ENCODE measurements around the gene LMOD2.

The LMOD2 gene

GRCh38 chr7:123643495-123644441 is 11.9 kb upstream of the LMOD2 start:
- peak; percentile 86 for ATAC-seq
- TF ChIP-seq GLIS3 (CRISPR knock-in tag; IDR thresholded peaks at IDR 0.05) (peak; percentile 40; the same call in 1 of the 2 replicates), TCF4 (CRISPR knock-in tag; IDR thresholded peaks at IDR 0.05; ENCODE audit: borderline replicate concordance) (peak; percentile 86), CSDC2 (CRISPR knock-in tag; IDR thresholded peaks at IDR 0.05) (0 out of 2 replicates have a peak, but pooled peaks have one; percentile 28), ARNTL (CRISPR knock-in tag; IDR thresholded peaks at IDR 0.05; ENCODE audit: borderline replicate concordance, low read depth) (no peak), TOX (CRISPR knock-in tag; IDR thresholded peaks at IDR 0.05; ENCODE audit: borderline replicate concordance) (0 out of 2 replicates have a peak, but pooled peaks have one; percentile 14), BACH2 (CRISPR knock-in tag; IDR thresholded peaks at IDR 0.05; ENCODE audit: borderline replicate concordance) (no peak), ZNF565 (CRISPR knock-in tag; conservative IDR thresholded peaks at IDR 0.05; ENCODE audit: low read depth) (no peak), SNAI2 (CRISPR knock-in tag; IDR thresholded peaks at IDR 0.05) (peak; percentile 77; the same call in 1 of the 2 replicates), ZNF8 (CRISPR knock-in tag; IDR thresholded peaks at IDR 0.05) (no peak), ZFP3 (CRISPR knock-in tag; IDR thresholded peaks at IDR 0.05) (peak; percentile 80), ISL1 (CRISPR knock-in tag; IDR thresholded peaks at IDR 0.05) (peak; percentile 92), ZNF70 (CRISPR knock-in tag; IDR thresholded peaks at IDR 0.05) (no peak), TSHZ2 (CRISPR knock-in tag; IDR thresholded peaks at IDR 0.05) (peak; percentile 95), ZC3H10 (CRISPR knock-in tag; IDR thresholded peaks at IDR 0.05) (no peak)
- TF ChIP-seq, protein P1, sequence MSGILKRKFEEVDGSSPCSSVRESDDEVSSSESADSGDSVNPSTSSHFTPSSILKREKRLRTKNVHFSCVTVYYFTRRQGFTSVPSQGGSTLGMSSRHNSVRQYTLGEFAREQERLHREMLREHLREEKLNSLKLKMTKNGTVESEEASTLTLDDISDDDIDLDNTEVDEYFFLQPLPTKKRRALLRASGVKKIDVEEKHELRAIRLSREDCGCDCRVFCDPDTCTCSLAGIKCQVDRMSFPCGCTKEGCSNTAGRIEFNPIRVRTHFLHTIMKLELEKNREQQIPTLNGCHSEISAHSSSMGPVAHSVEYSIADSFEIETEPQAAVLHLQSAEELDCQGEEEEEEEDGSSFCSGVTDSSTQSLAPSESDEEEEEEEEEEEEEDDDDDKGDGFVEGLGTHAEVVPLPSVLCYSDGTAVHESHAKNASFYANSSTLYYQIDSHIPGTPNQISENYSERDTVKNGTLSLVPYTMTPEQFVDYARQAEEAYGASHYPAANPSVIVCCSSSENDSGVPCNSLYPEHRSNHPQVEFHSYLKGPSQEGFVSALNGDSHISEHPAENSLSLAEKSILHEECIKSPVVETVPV (CRISPR knock-in tag; IDR thresholded peaks at IDR 0.05) = no peak
- TF ChIP-seq, protein P2, sequence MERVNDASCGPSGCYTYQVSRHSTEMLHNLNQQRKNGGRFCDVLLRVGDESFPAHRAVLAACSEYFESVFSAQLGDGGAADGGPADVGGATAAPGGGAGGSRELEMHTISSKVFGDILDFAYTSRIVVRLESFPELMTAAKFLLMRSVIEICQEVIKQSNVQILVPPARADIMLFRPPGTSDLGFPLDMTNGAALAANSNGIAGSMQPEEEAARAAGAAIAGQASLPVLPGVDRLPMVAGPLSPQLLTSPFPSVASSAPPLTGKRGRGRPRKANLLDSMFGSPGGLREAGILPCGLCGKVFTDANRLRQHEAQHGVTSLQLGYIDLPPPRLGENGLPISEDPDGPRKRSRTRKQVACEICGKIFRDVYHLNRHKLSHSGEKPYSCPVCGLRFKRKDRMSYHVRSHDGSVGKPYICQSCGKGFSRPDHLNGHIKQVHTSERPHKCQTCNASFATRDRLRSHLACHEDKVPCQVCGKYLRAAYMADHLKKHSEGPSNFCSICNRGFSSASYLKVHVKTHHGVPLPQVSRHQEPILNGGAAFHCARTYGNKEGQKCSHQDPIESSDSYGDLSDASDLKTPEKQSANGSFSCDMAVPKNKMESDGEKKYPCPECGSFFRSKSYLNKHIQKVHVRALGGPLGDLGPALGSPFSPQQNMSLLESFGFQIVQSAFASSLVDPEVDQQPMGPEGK (CRISPR knock-in tag; IDR thresholded peaks at IDR 0.05; ENCODE audit: borderline replicate concordance) = peak; percentile 52; the same call in 1 of the 2 replicates
- TF ChIP-seq, protein P3, sequence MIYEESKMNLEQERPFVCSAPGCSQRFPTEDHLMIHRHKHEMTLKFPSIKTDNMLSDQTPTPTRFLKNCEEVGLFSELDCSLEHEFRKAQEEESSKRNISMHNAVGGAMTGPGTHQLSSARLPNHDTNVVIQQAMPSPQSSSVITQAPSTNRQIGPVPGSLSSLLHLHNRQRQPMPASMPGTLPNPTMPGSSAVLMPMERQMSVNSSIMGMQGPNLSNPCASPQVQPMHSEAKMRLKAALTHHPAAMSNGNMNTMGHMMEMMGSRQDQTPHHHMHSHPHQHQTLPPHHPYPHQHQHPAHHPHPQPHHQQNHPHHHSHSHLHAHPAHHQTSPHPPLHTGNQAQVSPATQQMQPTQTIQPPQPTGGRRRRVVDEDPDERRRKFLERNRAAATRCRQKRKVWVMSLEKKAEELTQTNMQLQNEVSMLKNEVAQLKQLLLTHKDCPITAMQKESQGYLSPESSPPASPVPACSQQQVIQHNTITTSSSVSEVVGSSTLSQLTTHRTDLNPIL (CRISPR knock-in tag; IDR thresholded peaks at IDR 0.05; ENCODE audit: low read depth) = peak; percentile 60; the same call in 1 of the 2 replicates

- TF ChIP-seq CSDC2 (CRISPR knock-in tag; IDR thresholded peaks at IDR 0.05) (no peak), SNAI2 (CRISPR knock-in tag; IDR thresholded peaks at IDR 0.05) (no peak), GLIS3 (CRISPR knock-in tag; IDR thresholded peaks at IDR 0.05) (no peak), ARNTL (CRISPR knock-in tag; IDR thresholded peaks at IDR 0.05; ENCODE audit: borderline replicate concordance, low read depth) (no peak), OSR1 (CRISPR knock-in tag; IDR thresholded peaks at IDR 0.05) (no peak), PPARA (CRISPR knock-in tag; IDR thresholded peaks at IDR 0.05; ENCODE audit: borderline replicate concordance) (no peak), ISL1 (CRISPR knock-in tag; IDR thresholded peaks at IDR 0.05) (no peak), ZNF8 (CRISPR knock-in tag; IDR thresholded peaks at IDR 0.05) (no peak), ZNF70 (CRISPR knock-in tag; IDR thresholded peaks at IDR 0.05) (no peak), TSHZ2 (CRISPR knock-in tag; IDR thresholded peaks at IDR 0.05) (no peak)
- no peak for ATAC-seq
Observed at GRCh38 chr7:123645516-123645915, 10.2 kb upstream of the LMOD2 start.

Data from SK-N-SH treated with all-trans-retinoic acid at 6 μM for 48 hours (cell line).